ENCODE measurements around the gene TAGLN2.

TAGLN2 gene

DNA sequence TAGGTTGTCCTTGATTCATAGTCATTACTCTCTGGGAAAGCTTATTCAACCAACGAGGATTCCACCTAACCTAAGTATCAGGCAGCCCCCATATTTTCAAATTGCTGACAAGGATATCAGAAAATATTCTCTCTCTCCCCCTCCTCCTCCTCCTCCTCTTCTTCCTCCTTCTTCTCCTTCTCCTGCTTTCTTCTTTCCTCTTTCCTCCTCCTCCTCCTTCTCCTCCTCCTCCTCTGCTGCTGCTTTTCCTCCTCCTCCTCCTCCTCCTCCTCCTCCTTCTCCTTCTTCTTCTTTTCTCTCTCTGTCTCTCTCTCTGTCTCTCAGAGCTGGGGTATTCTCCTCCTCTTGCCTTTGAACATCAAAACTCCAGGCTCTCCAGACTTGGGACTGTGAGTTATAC, 22.6 kb upstream of the TAGLN2 start:
- H3K36me3 ChIP-seq (ENCODE audit: insufficient read depth, low read depth, low read length), result no peaks in the 10 kb centered on the region
- H3K4me1 ChIP-seq (ENCODE audit: insufficient read depth, low read length), result peaks cover 16% of the 10 kb centered on the region
- H3K27me3 ChIP-seq (ENCODE audit: insufficient read depth, low read length), result no peaks in the 10 kb centered on the region
- no peak overlapping the region for H3K27ac ChIP-seq (ENCODE audit: low read length)
- no peaks in the 10 kb centered on the region for H3K9me3 ChIP-seq (ENCODE audit: insufficient read depth, low read depth, low read length)
- H3K9ac ChIP-seq (ENCODE audit: low read depth, low read length), result no peak overlapping the region
- H3K4me3 ChIP-seq (ENCODE audit: low read length), result no peak overlapping the region

DNA sequence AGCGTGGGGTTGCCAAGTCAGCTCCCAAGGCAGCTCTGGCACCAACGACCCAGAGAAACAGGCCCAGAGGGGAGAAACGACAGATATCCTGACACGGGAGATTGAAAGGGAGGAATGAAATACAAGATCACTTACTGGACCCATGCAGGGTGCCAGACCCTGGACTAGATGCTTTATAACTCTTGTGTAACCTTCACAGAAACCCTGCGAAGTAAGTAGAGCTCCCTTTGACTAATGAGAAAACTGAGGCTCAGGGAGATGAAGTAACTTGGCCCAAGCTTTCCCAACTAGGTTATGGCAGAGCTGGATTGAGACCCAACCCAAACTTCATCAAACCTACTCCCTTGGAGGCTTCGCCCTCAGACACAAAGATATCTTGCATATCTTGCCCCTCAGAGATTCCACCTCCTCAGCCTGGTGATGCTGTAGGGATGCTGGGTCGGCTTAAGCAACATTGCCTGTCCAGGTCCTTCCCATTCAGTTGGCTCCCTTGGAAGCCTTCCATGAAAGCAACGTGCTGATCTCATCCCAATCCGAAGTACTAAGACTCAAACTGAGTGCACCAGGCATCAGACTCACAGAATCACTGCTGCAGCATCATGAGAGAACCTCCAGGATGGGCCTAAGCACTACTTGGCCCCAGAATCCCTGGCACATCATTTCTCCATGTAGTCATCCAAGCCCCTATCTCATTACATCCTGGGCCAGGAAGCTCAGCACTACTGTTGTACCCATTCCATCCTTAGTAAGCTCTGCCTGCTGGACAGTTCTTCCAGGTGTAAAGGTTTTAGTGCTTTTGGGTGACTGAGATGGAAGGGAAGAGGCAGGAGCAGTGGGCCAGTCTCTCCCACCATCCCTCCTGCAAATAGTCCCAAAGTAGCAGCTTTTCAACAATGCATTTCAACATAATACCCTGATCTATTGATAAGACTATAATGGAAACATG, 21.2 kb upstream of the TAGLN2 start:
- Histone ChIP-seq H3K4me3 (ENCODE audit: low read length) (peak overlapping the region; percentile 95), H3K9me3 (ENCODE audit: insufficient read depth, low read depth, low read length) (no peaks in the 10 kb centered on the region), H3K9ac (ENCODE audit: low read depth, low read length) (peak overlapping the region; percentile 93; the same call in 1 of the 2 replicates), H3K27me3 (ENCODE audit: insufficient read depth, low read length) (no peaks in the 10 kb centered on the region), H3K27ac (ENCODE audit: low read length) (peak overlapping the region; percentile 1), H3K4me1 (ENCODE audit: insufficient read depth, low read length) (peaks cover 19% of the 10 kb centered on the region), H3K36me3 (ENCODE audit: insufficient read depth, low read depth, low read length) (no peaks in the 10 kb centered on the region)

DNA sequence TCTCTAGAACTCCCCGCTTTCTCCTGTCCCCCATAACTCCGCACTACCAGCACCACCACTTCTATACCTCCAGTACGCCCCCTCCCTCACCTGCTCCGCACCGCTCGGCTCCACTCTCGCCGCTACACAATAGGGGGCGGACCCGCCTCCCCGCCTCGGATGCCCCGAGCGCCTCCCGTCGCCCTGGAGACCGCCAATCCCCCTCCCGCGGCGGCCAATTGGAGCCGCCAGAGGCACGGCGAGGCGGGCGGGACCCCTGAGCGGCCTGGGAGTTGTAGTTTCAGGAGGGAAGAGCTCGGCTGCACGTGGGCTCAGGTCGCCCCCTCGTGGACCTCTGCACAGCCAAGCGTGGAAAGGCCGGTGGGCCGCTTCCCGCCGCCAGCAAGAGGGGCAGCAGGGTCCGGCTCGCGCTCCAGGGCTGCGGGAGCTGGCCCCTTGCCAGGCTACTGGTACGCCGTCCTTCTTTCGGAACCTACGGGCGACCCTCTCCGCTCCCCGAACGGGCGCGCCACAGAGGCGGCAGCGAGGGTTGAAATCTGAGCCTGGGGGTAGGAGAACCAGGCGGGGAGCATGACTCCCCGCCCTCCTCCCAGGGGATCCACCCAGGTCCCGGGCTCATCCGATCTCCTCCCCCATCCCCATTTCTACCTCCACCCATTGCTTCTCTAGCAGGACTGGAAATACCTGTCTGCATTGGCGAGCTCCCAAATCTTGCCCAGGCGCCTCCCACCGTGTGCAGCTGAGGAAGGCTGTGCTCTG, 20.4 kb upstream of the TAGLN2 start, which contains the start of gene IGSF9:
Gene IGSF9, minus strand, starts transcription at position 131 of the 759 bp plus-strand sequence. CDS start 2,159 bp downstream, outside the sequence.
- H3K9ac ChIP-seq (ENCODE audit: low read depth, low read length), result peak within 1 kb of the TSS; percentile 93; the same call in 1 of the 2 replicates
- H3K4me1 ChIP-seq (ENCODE audit: insufficient read depth, low read length), result peaks cover 19% of the 10 kb centered on the region
- no peaks in the 10 kb centered on the region for H3K9me3 ChIP-seq (ENCODE audit: insufficient read depth, low read depth, low read length)
- H3K36me3 ChIP-seq (ENCODE audit: insufficient read depth, low read depth, low read length), result peaks cover 3% of the 10 kb centered on the region; the same call in 1 of the 2 replicates
- no peaks in the 10 kb centered on the region for H3K27me3 ChIP-seq (ENCODE audit: insufficient read depth, low read length)
- peak within 1 kb of the TSS; percentile 94 for H3K27ac ChIP-seq (ENCODE audit: low read length)
- H3K4me3 ChIP-seq (ENCODE audit: low read length), result peak within 1 kb of the TSS; percentile 95

DNA sequence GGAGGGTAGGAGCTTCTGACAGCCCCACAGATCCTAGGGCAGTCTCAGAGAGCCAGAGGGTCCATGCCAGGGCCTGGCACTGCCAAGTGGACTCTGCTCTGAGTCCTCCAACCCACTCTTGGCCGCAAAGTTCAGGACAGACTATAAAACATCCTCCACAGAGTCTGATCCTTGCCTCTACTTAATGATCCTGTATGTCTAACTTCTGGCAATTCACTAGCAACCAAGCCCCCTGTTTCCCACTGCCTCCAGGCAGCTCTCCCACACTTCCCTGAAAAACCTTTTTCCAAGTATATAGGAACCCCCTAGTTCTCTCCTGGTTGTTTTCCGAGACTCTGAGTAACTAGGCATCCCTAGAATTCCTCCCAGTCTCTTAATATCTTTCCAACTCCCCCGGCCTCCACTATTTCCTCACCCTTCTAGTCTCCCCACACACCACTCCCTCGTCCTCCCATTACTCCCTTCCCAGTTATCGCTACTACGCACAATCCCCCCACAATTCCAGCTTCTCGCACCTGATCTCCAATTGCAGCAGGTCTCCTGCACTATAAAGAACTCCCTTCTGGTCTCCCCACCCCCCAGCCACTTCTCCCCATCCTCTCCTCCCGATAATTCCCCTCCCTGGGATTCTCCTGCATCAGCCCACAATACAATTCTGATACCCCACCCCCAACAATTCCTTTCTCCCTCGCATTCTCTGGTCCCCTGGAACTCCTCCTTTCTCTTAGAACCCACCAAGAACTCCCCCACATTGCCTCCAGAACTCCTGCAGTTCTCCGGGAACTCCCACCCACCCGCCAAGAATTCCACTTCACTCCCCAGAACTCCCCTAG, 19.5 kb upstream of the TAGLN2 start:
- no peaks in the 10 kb centered on the region for H3K27me3 ChIP-seq (ENCODE audit: insufficient read depth, low read length)
- H3K9ac ChIP-seq (ENCODE audit: low read depth, low read length), result peak overlapping the region; percentile 93; the same call in 1 of the 2 replicates
- H3K27ac ChIP-seq (ENCODE audit: low read length), result peak overlapping the region; percentile 94
- H3K4me1 ChIP-seq (ENCODE audit: insufficient read depth, low read length), result peaks cover 19% of the 10 kb centered on the region
- H3K4me3 ChIP-seq (ENCODE audit: low read length), result peak overlapping the region; percentile 95
- peaks cover 11% of the 10 kb centered on the region; the same call in 1 of the 2 replicates for H3K36me3 ChIP-seq (ENCODE audit: insufficient read depth, low read depth, low read length)
- H3K9me3 ChIP-seq (ENCODE audit: insufficient read depth, low read depth, low read length), result no peaks in the 10 kb centered on the region

DNA sequence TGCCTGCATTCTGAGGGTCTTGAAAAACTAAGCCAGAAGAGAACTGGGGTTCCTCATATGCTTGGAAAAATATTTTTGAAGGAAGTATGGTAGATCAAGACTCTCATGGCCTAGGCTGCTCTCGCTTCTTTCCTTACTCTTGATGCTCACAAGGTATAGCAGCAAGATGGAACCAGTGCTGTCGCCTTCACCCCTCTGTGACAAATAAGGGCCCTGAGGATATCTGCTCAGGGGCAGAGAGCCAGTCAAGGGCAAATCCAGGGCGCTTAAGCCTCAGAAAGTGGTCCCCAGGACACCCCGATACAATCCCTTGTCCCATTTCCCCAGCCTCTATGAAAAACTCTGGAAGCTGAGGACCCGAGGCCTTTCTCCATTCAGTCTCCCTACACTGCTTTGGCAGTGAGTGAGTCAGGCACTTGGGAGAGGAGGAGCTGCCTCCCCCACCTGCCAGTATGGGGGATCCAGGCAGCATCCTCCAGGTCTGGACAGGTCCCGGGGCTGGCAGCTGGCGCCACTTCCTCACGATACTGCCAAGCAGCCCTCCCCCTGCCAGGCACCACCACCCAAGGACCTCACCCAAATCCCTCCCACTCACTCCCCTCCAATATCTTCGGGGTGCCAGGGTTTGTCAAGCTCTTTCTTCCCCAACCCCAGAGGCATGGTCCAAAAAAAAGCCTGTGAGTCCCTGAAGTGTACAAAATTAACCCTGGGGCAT, 18.8 kb upstream of the TAGLN2 start:
- Histone ChIP-seq H3K4me3 (ENCODE audit: low read length) (peak overlapping the region; percentile 95; the same call in 1 of the 2 replicates), H3K4me1 (ENCODE audit: insufficient read depth, low read length) (peaks cover 19% of the 10 kb centered on the region), H3K36me3 (ENCODE audit: insufficient read depth, low read depth, low read length) (peaks cover 15% of the 10 kb centered on the region; the same call in 1 of the 2 replicates), H3K27me3 (ENCODE audit: insufficient read depth, low read length) (no peaks in the 10 kb centered on the region), H3K27ac (ENCODE audit: low read length) (no peak overlapping the region), H3K9me3 (ENCODE audit: insufficient read depth, low read depth, low read length) (no peaks in the 10 kb centered on the region), H3K9ac (ENCODE audit: low read depth, low read length) (peak overlapping the region; percentile 93; the same call in 1 of the 2 replicates)

DNA sequence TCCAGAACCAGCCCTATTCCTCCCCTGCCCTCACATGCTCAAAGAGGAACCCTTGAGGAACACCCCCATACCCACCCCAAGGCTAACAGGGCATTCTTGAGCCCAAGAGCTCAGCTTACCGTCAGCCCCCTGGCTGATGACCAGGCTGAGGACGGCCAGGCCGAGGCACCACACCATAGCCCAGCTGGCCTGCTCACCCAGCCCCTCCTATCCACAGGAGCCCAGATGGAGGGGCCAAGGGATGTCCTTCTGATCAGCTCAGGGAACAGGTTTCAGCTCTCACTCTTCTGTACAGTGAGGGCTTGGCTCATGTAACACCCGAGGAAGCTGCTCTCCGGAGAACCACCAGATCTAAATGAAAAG, 18.0 kb upstream of the TAGLN2 start:
- Histone ChIP-seq H3K27ac (ENCODE audit: low read length) (no peak overlapping the region), H3K36me3 (ENCODE audit: insufficient read depth, low read depth, low read length) (peaks cover 23% of the 10 kb centered on the region; the same call in 1 of the 2 replicates), H3K4me3 (ENCODE audit: low read length) (no peak overlapping the region), H3K4me1 (ENCODE audit: insufficient read depth, low read length) (peaks cover 19% of the 10 kb centered on the region), H3K9me3 (ENCODE audit: insufficient read depth, low read depth, low read length) (no peaks in the 10 kb centered on the region), H3K9ac (ENCODE audit: low read depth, low read length) (no peak overlapping the region), H3K27me3 (ENCODE audit: insufficient read depth, low read length) (no peaks in the 10 kb centered on the region)

DNA sequence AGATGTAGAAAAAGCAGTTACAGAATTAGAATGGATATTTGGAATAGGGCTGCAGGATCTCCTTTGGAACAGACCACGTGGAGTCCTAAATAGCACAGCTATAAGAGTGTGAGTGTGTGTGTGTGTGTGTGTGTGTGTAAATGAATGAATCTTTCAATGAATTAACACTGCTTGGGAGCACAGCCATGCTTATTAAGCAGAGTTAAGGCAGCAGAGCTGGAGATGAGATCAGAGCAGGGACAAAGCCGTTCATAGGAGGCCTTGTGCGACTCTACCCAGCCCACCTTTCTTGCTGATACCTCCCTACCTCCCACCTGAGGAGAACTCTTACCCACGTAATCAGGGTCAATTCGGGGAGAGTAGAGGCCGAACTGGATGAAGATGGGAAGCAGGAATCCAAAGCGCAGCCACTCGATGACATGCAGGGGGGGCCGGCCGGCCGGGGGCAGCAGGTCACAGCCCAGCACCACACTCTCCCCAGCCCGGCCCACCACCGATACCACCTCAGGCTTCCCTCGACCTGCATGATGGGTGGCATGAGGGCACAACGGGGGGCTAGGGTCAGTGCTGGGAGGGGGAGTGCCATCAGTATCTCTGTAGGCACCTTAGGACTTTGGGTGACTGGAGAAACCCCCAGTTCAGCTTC, 17.4 kb upstream of the TAGLN2 start:
- Histone ChIP-seq H3K9me3 (ENCODE audit: insufficient read depth, low read depth, low read length) (no peaks in the 10 kb centered on the region), H3K27me3 (ENCODE audit: insufficient read depth, low read length) (no peaks in the 10 kb centered on the region), H3K36me3 (ENCODE audit: insufficient read depth, low read depth, low read length) (peaks cover 23% of the 10 kb centered on the region; the same call in 1 of the 2 replicates), H3K27ac (ENCODE audit: low read length) (no peak overlapping the region), H3K4me3 (ENCODE audit: low read length) (no peak overlapping the region), H3K9ac (ENCODE audit: low read depth, low read length) (no peak overlapping the region), H3K4me1 (ENCODE audit: insufficient read depth, low read length) (peaks cover 20% of the 10 kb centered on the region)

DNA sequence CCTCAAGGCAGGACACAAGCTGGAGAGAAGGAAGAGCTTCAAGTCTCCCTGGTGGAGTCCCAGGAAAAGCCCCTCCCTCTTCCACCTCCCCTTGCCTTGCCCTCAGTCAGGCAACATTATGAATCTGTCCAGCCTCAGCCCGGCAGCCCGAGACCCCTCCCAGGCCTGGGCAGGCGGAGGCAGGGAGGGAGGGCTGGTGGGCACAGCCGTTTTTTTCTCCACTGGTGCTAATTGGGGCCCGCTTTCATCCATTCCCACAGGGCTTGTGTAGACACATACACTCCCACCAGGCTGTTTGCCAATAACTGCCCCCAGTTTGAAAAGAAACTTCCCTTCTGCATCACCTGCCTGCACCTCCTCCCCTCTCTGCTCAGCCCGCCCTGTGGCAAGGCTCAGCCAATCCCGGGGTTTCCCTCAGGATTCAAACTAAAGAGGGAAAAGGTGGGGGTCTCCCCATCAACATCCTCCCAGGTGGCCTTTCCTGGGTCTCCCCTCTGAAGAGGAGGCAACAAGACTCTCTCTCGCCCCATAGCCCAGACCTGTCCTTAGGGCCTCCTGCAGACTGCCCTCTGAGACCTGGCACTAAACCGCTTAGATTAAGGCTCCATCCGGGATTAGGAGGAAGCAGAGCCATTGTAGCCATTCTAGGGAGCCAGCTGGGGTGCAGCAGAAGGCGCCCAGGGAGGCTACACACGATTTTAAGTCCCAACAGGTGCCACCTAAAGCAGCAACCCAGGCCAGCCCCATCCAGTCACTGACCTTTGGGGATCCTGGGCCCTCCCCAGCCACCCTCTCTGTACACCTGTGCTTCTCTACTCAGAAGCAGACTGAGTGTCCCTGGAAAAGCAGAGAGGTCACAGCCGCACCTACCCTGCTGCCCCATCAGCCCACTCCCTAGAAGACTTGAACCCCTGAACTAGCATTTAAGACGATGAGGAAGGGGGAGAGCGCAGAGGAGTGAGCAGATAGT, 16.6 kb upstream of the TAGLN2 start:
- peaks cover 29% of the 10 kb centered on the region for H3K4me1 ChIP-seq (ENCODE audit: insufficient read depth, low read length)
- H3K27me3 ChIP-seq (ENCODE audit: insufficient read depth, low read length), result no peaks in the 10 kb centered on the region
- H3K9me3 ChIP-seq (ENCODE audit: insufficient read depth, low read depth, low read length), result no peaks in the 10 kb centered on the region
- peaks cover 23% of the 10 kb centered on the region; the same call in 1 of the 2 replicates for H3K36me3 ChIP-seq (ENCODE audit: insufficient read depth, low read depth, low read length)
- H3K27ac ChIP-seq (ENCODE audit: low read length), result no peak overlapping the region
- no peak overlapping the region for H3K9ac ChIP-seq (ENCODE audit: low read depth, low read length)
- no peak overlapping the region for H3K4me3 ChIP-seq (ENCODE audit: low read length)

DNA sequence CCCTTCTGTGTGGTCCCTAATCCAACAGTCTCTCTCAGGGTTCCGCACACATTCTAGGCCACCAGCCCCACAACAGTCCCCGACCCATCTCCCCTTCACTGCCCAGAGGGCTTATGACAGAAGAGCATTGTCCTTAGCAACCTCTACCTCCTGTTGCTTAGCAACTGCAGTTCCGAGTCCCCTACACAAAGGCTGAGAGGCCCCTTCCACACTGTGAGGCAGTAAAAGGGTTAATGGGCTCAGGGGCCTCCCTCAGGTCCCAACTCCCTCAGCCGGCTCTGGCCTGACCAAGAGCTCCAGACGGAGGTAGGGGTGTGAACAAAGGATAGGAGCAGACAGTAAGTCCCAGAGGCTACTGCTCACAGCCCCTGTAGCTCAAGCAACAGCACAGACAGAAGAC, 15.8 kb upstream of the TAGLN2 start:
- Histone ChIP-seq H3K4me3 (ENCODE audit: low read length) (no peak overlapping the region), H3K9ac (ENCODE audit: low read depth, low read length) (no peak overlapping the region), H3K27ac (ENCODE audit: low read length) (no peak overlapping the region), H3K36me3 (ENCODE audit: insufficient read depth, low read depth, low read length) (peaks cover 24% of the 10 kb centered on the region; the same call in 1 of the 2 replicates), H3K4me1 (ENCODE audit: insufficient read depth, low read length) (peaks cover 28% of the 10 kb centered on the region), H3K9me3 (ENCODE audit: insufficient read depth, low read depth, low read length) (no peaks in the 10 kb centered on the region), H3K27me3 (ENCODE audit: insufficient read depth, low read length) (no peaks in the 10 kb centered on the region)

Measured in iPS-20b (cell line).